Measurements from ENCODE around the gene ARPC5L. TPM values are rescaled to one million over a fixed set of nuclear protein-coding genes. Genes with fewer than 3 reads are reported as not detected.

ARPC5L gene
- total and polyA plus RNA-seq, 2 of the 13 experiments (the other 11 are each of a cell fraction or from before 2014, with no cell fraction given), result 29.9 to 33.8 TPM

- TF ChIP-seq, protein P1, sequence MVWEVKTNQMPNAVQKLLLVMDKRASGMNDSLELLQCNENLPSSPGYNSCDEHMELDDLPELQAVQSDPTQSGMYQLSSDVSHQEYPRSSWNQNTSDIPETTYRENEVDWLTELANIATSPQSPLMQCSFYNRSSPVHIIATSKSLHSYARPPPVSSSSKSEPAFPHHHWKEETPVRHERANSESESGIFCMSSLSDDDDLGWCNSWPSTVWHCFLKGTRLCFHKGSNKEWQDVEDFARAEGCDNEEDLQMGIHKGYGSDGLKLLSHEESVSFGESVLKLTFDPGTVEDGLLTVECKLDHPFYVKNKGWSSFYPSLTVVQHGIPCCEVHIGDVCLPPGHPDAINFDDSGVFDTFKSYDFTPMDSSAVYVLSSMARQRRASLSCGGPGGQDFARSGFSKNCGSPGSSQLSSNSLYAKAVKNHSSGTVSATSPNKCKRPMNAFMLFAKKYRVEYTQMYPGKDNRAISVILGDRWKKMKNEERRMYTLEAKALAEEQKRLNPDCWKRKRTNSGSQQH (CRISPR knock-in tag; IDR thresholded peaks at IDR 0.05; ENCODE audit: low read depth), result peak; percentile 85
- peak; percentile 7 for TF ChIP-seq FOXO1 (CRISPR knock-in tag; IDR thresholded peaks at IDR 0.05)
- TF ChIP-seq HNRNPUL1 (IDR thresholded peaks at IDR 0.05; ENCODE audit: low read depth, low read length), result no peak
- TF ChIP-seq MAF1 (CRISPR knock-in tag; IDR thresholded peaks at IDR 0.05; ENCODE audit: borderline replicate concordance), result 0 out of 2 replicates have a peak, but pooled peaks have one; percentile 74
- no peak for TF ChIP-seq ZNF17 (CRISPR knock-in tag; IDR thresholded peaks at IDR 0.05)
- TF ChIP-seq KDM5A (IDR thresholded peaks at IDR 0.05; ENCODE audit: borderline replicate concordance, low read length), result peak; percentile 65; the same call in 1 of the 2 replicates
- TF ChIP-seq UBTF (CRISPR knock-in tag; IDR thresholded peaks at IDR 0.05), result peak; percentile 30; the same call in 1 of the 2 replicates
- no peak for TF ChIP-seq SIX1 (CRISPR knock-in tag; IDR thresholded peaks at IDR 0.05; ENCODE audit: borderline replicate concordance)
- TF ChIP-seq ZNF776 (CRISPR knock-in tag; IDR thresholded peaks at IDR 0.05), result peak; percentile 50; the same call in 1 of the 2 replicates
- TF ChIP-seq GATAD1 (CRISPR knock-in tag; IDR thresholded peaks at IDR 0.05), result peak; percentile 81; the same call in 1 of the 2 replicates
- TF ChIP-seq ELF3 (CRISPR knock-in tag; IDR thresholded peaks at IDR 0.05), result peak; percentile 63
- peak; percentile 40 for TF ChIP-seq CTCF (CRISPR knock-in tag; IDR thresholded peaks at IDR 0.05)
- peak; percentile 50 for TF ChIP-seq RXRA (CRISPR knock-in tag; IDR thresholded peaks at IDR 0.05)
- 0 out of 2 replicates have a peak, but pooled peaks have one; percentile 4 for TF ChIP-seq ZBTB42 (CRISPR knock-in tag; IDR thresholded peaks at IDR 0.05)
- TF ChIP-seq SNAPC2 (CRISPR knock-in tag; IDR thresholded peaks at IDR 0.05), result no peak
- TF ChIP-seq ZFP90 (CRISPR knock-in tag; IDR thresholded peaks at IDR 0.05; ENCODE audit: borderline replicate concordance), result peak; percentile 91; the same call in 1 of the 2 replicates
- peak; percentile 99 for TF ChIP-seq SPEN (CRISPR knock-in tag; IDR thresholded peaks at IDR 0.05; ENCODE audit: low read depth)
- peak; percentile 24 for TF ChIP-seq KLF12 (CRISPR knock-in tag; IDR thresholded peaks at IDR 0.05; ENCODE audit: borderline replicate concordance)
- TF ChIP-seq, protein P2, sequence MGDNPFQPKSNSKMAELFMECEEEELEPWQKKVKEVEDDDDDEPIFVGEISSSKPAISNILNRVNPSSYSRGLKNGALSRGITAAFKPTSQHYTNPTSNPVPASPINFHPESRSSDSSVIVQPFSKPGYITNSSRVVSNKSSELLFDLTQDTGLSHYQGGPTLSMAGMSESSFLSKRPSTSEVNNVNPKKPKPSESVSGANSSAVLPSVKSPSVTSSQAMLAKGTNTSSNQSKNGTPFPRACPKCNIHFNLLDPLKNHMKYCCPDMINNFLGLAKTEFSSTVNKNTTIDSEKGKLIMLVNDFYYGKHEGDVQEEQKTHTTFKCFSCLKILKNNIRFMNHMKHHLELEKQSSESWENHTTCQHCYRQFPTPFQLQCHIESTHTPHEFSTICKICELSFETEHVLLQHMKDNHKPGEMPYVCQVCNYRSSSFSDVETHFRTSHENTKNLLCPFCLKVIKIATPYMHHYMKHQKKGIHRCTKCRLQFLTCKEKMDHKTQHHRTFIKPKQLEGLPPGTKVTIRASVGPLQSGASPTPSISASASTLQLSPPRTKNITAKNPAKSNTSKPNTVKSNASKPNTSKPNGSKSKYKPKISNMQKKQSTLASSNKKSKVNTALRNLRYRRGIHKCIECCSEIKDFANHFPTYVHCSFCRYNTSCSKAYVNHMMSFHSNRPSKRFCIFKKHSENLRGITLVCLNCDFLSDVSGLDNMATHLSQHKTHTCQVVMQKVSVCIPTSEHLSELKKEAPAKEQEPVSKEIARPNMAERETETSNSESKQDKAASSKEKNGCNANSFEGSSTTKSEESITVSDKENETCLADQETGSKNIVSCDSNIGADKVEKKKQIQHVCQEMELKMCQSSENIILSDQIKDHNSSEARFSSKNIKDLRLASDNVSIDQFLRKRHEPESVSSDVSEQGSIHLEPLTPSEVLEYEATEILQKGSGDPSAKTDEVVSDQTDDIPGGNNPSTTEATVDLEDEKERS (CRISPR knock-in tag; IDR thresholded peaks at IDR 0.05), result peak; percentile 49; the same call in 1 of the 2 replicates
Observed at GRCh38 chr9:124861342-124862229, at the start of gene ARPC5L, which contains the start of gene RPL35 (continued).
